T follicular helper cell (primary cell): ENCODE results near the gene SDCBP2.

Experiments
- DNase-seq: peaks from one replicate; pipeline ENCODE4 v3.0.0-alpha.2; 2020; ENCODE audit warnings: low read depth

The SDCBP2 gene

DNA sequence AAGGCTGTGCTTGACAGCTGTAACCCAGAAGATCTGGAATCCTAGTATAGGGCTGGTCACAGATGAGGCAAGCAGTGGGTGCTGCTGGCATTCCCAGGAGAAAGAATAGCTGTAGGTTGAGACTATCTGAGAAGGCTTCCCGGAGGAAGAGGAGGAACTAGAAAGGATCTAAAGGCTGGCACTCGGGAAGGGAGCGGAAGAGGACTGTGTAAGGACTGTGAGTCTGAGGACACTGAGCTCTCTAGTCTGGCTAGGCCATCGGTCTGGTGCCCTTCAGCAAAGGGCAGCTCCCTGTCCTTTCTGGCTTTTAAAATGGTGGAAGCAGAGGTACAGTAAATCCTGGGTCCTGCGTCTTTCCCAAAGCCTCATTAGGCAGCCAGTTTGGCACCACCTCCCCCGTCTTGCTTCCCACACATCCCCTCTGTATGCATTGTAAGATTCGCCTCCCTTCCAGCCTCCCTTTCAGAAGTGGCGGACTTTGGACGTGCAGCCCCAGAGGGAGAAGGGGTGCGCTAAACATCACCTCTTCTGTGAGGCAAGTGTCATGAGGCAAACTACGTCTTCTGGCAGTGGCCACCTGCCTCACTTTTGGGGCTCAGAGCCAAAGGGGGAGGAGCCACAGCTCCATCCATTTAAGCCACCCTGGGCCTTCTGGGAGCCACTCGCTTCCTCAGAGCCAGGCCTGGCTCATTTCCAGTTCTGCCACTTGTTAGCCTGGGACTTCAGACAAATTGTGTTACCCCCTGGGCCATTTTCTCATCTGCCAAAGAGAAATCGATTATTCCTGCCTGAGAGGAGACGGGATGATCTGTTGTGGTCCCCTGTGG lies 54.2 kb downstream of the SDCBP2 start:
- DNase-seq, result no peak

DNA sequence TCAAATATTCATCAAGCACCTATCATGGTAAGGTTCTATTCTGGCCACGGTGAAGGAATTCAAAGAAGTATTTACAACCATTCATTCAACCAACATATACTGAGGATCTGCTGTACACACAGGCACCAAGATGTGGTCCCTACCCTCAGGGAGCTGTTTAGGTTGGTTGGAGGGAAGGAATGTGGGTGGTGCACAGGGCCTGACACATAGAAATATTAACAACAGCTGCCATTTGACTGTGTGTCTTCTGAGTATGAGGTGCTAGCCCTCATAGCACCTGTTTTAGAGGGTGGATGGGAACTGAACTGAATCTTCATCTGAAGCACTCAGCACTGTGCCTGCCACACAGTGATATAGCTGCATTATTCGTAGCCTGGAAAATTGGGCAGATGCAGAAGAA lies 55.6 kb downstream of the SDCBP2 start:
- DNase-seq, result no peak

DNA sequence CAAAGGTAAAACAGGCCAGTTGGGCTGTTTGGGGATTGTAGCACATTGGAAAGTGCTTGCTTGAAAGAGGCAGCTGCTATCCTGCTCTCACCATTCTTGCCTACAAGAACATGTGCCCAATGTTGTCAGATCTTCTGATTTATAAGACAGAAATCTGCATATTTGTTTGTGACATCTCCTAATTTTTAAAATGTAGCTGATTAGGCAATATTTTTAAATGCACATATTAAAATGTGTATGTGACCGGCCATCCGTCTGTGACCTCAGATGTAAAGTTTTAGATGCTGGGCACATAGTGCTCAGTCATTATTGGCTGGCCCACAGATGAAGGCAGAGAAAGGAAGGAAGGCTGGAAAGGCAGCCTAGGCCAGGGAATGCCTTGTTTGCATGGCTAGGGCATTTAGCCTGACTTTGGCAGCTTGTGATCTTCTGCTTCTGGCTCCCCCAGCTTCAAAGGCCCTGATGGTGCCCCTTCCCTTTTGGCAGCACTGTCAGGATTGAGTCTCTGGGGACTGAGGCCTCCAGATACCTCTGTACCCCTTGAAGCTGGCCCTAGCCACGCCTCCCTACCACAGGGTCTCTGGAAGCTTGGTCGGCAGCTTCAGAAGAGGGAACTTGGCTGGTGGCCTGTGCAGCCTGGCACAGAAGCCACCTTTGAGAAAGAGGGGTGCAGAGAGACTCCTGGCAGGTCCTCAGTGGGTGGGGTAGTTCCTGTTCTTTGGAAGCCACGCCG lies 56.4 kb downstream of the SDCBP2 start:
- no peak for DNase-seq

GRCh38 chr20:1269850-1270249 lies 59.1 kb downstream of the SDCBP2 start:
- no peak for DNase-seq

DNA sequence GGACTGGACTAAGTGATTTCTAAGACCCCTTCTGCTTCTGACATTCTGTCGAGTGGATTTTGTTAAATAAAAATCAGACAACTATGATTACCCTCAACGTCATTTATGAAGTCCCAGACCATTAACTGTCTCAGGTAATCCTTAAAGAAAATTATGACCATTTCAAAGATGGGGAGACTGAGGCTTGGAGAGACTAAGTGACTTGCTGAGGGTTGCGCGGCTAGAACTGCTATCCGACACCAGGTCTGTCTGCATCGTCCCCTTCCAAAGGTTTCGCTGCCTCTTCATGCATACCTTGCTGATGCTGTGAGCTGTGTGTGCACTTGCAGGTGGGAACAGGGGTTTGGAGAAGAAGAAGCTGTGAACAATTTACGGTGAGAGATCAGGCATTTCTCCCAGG lies 59.7 kb downstream of the SDCBP2 start:
- DNase-seq, result no peak

- no peak for DNase-seq
Observed at GRCh38 chr20:1267809-1268374, 61.0 kb downstream of the SDCBP2 start.

GRCh38 chr20:1267161-1267560 lies 61.8 kb downstream of the SDCBP2 start:
- no peak for DNase-seq

- peak; percentile 65 for DNase-seq
Observed at GRCh38 chr20:1266167-1266973, 62.6 kb downstream of the SDCBP2 start, which contains the start of gene SNPH. SNPH (plus strand) TSS chr20:1266294; CDS start chr20:1296240, 29,946 bp downstream.

- no peak for DNase-seq
Observed at GRCh38 chr20:1265916-1266166, 63.1 kb downstream of the SDCBP2 start.

DNA sequence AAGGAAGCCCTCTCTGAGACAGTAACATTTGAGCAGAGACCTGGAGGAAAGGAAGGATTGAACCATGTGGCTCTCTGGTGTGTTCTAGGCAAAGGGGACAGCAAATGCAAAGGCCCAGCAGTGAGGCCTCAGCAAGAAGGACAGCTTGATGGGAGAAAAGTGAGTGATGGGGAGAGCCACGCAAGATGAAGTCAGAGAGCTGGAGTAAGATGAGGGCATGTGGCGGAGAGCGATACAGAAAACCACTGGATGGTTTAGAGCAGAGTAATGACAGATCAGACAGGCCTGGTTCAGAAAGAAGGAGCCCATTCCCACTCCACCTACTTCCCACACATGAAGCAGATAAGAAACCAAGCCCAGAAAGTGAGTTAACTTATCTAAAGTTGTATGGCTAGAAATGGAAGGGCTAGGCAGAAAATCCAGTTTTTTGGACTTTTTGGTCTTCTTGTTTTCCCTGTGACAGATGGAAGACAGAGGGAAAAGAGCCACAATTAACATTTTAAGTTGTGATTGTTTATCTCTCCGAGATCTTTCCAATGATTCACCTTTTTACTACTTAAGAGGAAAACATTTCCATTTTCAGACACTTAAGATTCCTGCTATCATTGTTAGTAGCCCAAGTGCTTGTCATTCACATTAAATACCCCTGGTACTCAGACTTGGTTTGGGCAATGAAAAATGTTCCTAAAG lies 63.6 kb downstream of the SDCBP2 start:
- DNase-seq, result no peak

GRCh38 chr20:1264727-1265126 lies 64.2 kb downstream of the SDCBP2 start:
- no peak for DNase-seq

DNA sequence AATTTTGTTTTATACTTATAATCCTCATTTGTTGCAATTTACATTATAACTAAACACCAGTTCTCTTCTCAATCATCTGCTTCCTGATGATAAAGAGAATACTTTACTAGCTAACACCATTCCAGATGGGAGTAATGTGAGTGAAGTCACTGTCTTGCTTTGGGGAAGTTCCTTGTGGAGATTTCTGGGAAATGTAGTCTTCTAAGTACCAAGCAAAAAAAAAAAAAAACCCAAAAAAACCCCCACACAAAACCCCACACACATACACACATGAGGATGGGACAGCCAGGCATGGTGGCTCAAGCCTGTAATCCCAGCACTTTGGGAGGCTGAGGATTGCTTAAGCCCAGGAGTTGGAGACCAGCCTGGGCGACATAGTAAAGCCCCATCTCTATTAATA lies 65.1 kb downstream of the SDCBP2 start:
- DNase-seq, result no peak
